ENCODE measurements around the gene C2CD4C. TPM values are rescaled to one million over a fixed set of nuclear protein-coding genes. Genes with fewer than 3 reads are reported as not detected.

Gene C2CD4C
- total RNA-seq, 1 donor, result not detected

- H4K20me1 ChIP-seq (ENCODE audit: insufficient read depth, low read length), result no peaks in the 10 kb centered on the region
- peak; percentile 32 for DNase-seq (ENCODE audit: insufficient read length, low spot score, missing footprints)
- H3K36me3 ChIP-seq (ENCODE audit: insufficient read depth, low read length), result no peaks in the 10 kb centered on the region
- H3K4me3 ChIP-seq (ENCODE audit: insufficient read depth, low read length), result no peak overlapping the region
- no peak for TF ChIP-seq CTCF (IDR thresholded peaks at IDR 0.05; ENCODE audit: extremely low read depth, low read depth, low read length)
- H3K79me2 ChIP-seq (ENCODE audit: insufficient read depth, low read length), result no peaks in the 10 kb centered on the region
- H2AFZ ChIP-seq (ENCODE audit: low read length), result no peak overlapping the region
- H3K27me3 ChIP-seq (ENCODE audit: insufficient read depth, low read length), result peaks cover 23% of the 10 kb centered on the region
- H3K4me2 ChIP-seq (ENCODE audit: insufficient read depth, low read length), result no peak overlapping the region
- H3K4me1 ChIP-seq (ENCODE audit: insufficient read depth, low read length), result no peaks in the 10 kb centered on the region
- H3K9me3 ChIP-seq (ENCODE audit: low read depth, low read length), result no peaks in the 10 kb centered on the region
- H3K27ac ChIP-seq (ENCODE audit: low read depth, low read length), result no peak overlapping the region
Observed at GRCh38 chr19:379796-380195, 29.2 kb downstream of the C2CD4C start.

- Histone ChIP-seq H3K36me3 (ENCODE audit: insufficient read depth, low read length) (no peaks in the 10 kb centered on the region), H3K27me3 (ENCODE audit: insufficient read depth, low read length) (peaks cover 22% of the 10 kb centered on the region), H2AFZ (ENCODE audit: low read length) (no peak overlapping the region), H3K4me2 (ENCODE audit: insufficient read depth, low read length) (no peak overlapping the region), H3K4me1 (ENCODE audit: insufficient read depth, low read length) (no peaks in the 10 kb centered on the region), H3K27ac (ENCODE audit: low read depth, low read length) (no peak overlapping the region), H4K20me1 (ENCODE audit: insufficient read depth, low read length) (no peaks in the 10 kb centered on the region), H3K9me3 (ENCODE audit: low read depth, low read length) (no peaks in the 10 kb centered on the region), H3K79me2 (ENCODE audit: insufficient read depth, low read length) (no peaks in the 10 kb centered on the region), H3K4me3 (ENCODE audit: insufficient read depth, low read length) (no peak overlapping the region)
- no peak for TF ChIP-seq CTCF (IDR thresholded peaks at IDR 0.05; ENCODE audit: extremely low read depth, low read depth, low read length)
- DNase-seq (ENCODE audit: insufficient read length, low spot score, missing footprints), result peak; percentile 57
Observed at GRCh38 chr19:378706-379105, 30.2 kb downstream of the C2CD4C start.

- Histone ChIP-seq H3K4me2 (ENCODE audit: insufficient read depth, low read length) (no peak overlapping the region), H3K27me3 (ENCODE audit: insufficient read depth, low read length) (peaks cover 21% of the 10 kb centered on the region), H3K79me2 (ENCODE audit: insufficient read depth, low read length) (no peaks in the 10 kb centered on the region), H3K9me3 (ENCODE audit: low read depth, low read length) (no peaks in the 10 kb centered on the region), H3K4me1 (ENCODE audit: insufficient read depth, low read length) (no peaks in the 10 kb centered on the region), H3K4me3 (ENCODE audit: insufficient read depth, low read length) (no peak overlapping the region), H2AFZ (ENCODE audit: low read length) (no peak overlapping the region), H3K27ac (ENCODE audit: low read depth, low read length) (no peak overlapping the region), H4K20me1 (ENCODE audit: insufficient read depth, low read length) (no peaks in the 10 kb centered on the region), H3K36me3 (ENCODE audit: insufficient read depth, low read length) (no peaks in the 10 kb centered on the region)
- no peak for TF ChIP-seq CTCF (IDR thresholded peaks at IDR 0.05; ENCODE audit: extremely low read depth, low read depth, low read length)
- peak; percentile 78 for DNase-seq (ENCODE audit: insufficient read length, low spot score, missing footprints)
Observed at GRCh38 chr19:377801-378581, 31.0 kb downstream of the C2CD4C start.

GRCh38 chr19:376111-376470 is 32.9 kb downstream of the C2CD4C start:
- Histone ChIP-seq H3K4me3 (ENCODE audit: insufficient read depth, low read length) (no peak overlapping the region), H3K27me3 (ENCODE audit: insufficient read depth, low read length) (peaks cover 37% of the 10 kb centered on the region)

More at GRCh38 chr19:376111-376470, 32.9 kb downstream of the C2CD4C start:
- peak; percentile 81 for DNase-seq (ENCODE audit: insufficient read length, low spot score, missing footprints)
- no peaks in the 10 kb centered on the region for H3K9me3 ChIP-seq (ENCODE audit: low read depth, low read length)
- H2AFZ ChIP-seq (ENCODE audit: low read length), result no peak overlapping the region
- no peaks in the 10 kb centered on the region for H3K36me3 ChIP-seq (ENCODE audit: insufficient read depth, low read length)
- no peaks in the 10 kb centered on the region for H3K4me1 ChIP-seq (ENCODE audit: insufficient read depth, low read length)
- H3K4me2 ChIP-seq (ENCODE audit: insufficient read depth, low read length), result no peak overlapping the region
- H3K27ac ChIP-seq (ENCODE audit: low read depth, low read length), result no peak overlapping the region
- TF ChIP-seq CTCF (IDR thresholded peaks at IDR 0.05; ENCODE audit: extremely low read depth, low read depth, low read length), result no peak
- H4K20me1 ChIP-seq (ENCODE audit: insufficient read depth, low read length), result no peaks in the 10 kb centered on the region
- H3K79me2 ChIP-seq (ENCODE audit: insufficient read depth, low read length), result no peaks in the 10 kb centered on the region
